Measurements from ENCODE around the gene ZIC5. TPM values are rescaled to one million over a fixed set of nuclear protein-coding genes. Genes with fewer than 3 reads are reported as not detected.

Gene ZIC5
- total RNA-seq, 1 donor from 2014 or later: not detected

GRCh38 chr13:99959127-99959539 lies 12.4 kb downstream of the ZIC5 start:
- no peak for DNase-seq (ENCODE audit: low spot score in 2 of 2)
- intact Hi-C loops (cut with DNase I): loop anchor here (5.0 kb wide), 1 partner anchor 33 kb away; no protein-coding TSS in a partner anchor
- Histone ChIP-seq H3K9me3 (no peaks in the 10 kb centered on the region), H3K36me3 (no peaks in the 10 kb centered on the region), H3K4me3 (no peak overlapping the region), H3K27ac (no peak overlapping the region), H3K27me3 (peaks cover 35% of the 10 kb centered on the region), H3K4me1 (peaks cover 2 to 25% of the 10 kb centered on the region in 2 donors)
- no peak for TF ChIP-seq CTCF (IDR thresholded peaks at IDR 0.05)

GRCh38 chr13:99958406-99959126 lies 13.0 kb downstream of the ZIC5 start:
- intact Hi-C loops (cut with DNase I): loop anchor here (5.0 kb wide), 1 partner anchor 34 kb away; no protein-coding TSS in a partner anchor
- Histone ChIP-seq H3K27me3 (peaks cover 35% of the 10 kb centered on the region), H3K27ac (no peak overlapping the region), H3K4me3 (no peak overlapping the region), H3K36me3 (no peaks in the 10 kb centered on the region), H3K9me3 (no peaks in the 10 kb centered on the region), H3K4me1 (peaks cover 2 to 25% of the 10 kb centered on the region in 2 donors)
- no peak for TF ChIP-seq CTCF (IDR thresholded peaks at IDR 0.05)
- DNase-seq (ENCODE audit: low spot score in 2 of 2): peak in 1 of 2 donors; percentile 47

GRCh38 chr13:99956473-99957349 lies 14.9 kb downstream of the ZIC5 start:
- intact Hi-C loops (cut with DNase I): loop anchor here (5.0 kb wide), 1 partner anchor 36 kb away; no protein-coding TSS in a partner anchor

GRCh38 chr13:99955747-99956472 lies 15.7 kb downstream of the ZIC5 start:
- Histone ChIP-seq H3K27ac (no peak overlapping the region), H3K27me3 (peaks cover 35% of the 10 kb centered on the region), H3K36me3 (no peaks in the 10 kb centered on the region), H3K4me1 (peaks cover 2 to 25% of the 10 kb centered on the region in 2 donors), H3K9me3 (no peaks in the 10 kb centered on the region), H3K4me3 (peak overlapping the region; percentile 41 to 46)
- TF ChIP-seq CTCF (IDR thresholded peaks at IDR 0.05): no peak
- no peak for DNase-seq (ENCODE audit: low spot score in 2 of 2)
- intact Hi-C loops (cut with DNase I): loop anchor here (5.0 kb wide), 1 partner anchor 36 kb away; no protein-coding TSS in a partner anchor

More at GRCh38 chr13:99956473-99957349, 14.9 kb downstream of the ZIC5 start:
- no peak for TF ChIP-seq CTCF (IDR thresholded peaks at IDR 0.05)
- no peak for DNase-seq (ENCODE audit: low spot score in 2 of 2)
- Histone ChIP-seq H3K27me3 (peaks cover 35% of the 10 kb centered on the region), H3K27ac (no peak overlapping the region), H3K4me3 (peak overlapping the region; percentile 41 to 46), H3K4me1 (peaks cover 2 to 25% of the 10 kb centered on the region in 2 donors), H3K9me3 (no peaks in the 10 kb centered on the region), H3K36me3 (no peaks in the 10 kb centered on the region)

GRCh38 chr13:99955107-99955746 lies 16.3 kb downstream of the ZIC5 start:
- no peak for TF ChIP-seq CTCF (IDR thresholded peaks at IDR 0.05)
- H3K36me3 ChIP-seq: no peaks in the 10 kb centered on the region
- no peak overlapping the region for H3K27ac ChIP-seq
- DNase-seq (ENCODE audit: low spot score in 2 of 2): no peak
- intact Hi-C loops (cut with DNase I): loop anchor here (5.0 kb wide), 1 partner anchor 37 kb away; no protein-coding TSS in a partner anchor
- peaks cover 2 to 25% of the 10 kb centered on the region in 2 donors for H3K4me1 ChIP-seq
- H3K4me3 ChIP-seq: no peak overlapping the region
- H3K9me3 ChIP-seq: no peaks in the 10 kb centered on the region
- peaks cover 35% of the 10 kb centered on the region for H3K27me3 ChIP-seq

All from ascending aorta (tissue), 2 donors.